ENCODE results near the gene LMLN.

The LMLN gene

DNA sequence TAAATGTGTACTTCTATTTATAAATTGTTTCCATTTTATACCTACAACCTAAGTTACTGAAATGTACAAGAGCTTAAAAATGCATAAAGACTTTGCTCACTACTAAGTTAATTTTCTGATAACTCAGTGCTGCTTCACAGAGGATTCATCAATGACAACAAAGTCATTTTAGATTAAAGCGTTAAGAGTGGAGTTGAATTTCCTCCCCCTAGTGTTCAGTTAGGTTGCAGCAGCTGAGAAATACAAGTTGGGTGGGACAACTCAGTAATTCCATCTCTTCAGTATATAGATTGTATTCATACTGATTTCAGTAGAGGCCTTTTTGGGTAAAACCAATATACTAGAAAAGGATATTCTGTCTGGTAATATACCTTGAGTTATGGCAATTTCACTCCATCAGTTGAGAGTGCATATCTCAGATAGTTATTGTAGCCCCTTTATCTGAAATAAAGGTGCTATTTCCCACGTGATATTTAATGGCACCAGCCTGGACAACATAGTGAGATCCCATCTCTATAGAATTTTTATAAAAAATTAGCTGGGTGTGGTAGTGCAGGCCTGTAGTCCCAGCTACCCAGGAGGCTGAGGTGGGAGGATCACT, 17.0 kb upstream of the LMLN start:
- Histone ChIP-seq H3K36me3 (ENCODE audit: control insufficient read depth in 5 of 5, insufficient read depth in 5 of 5, low read length in 5 of 5) (peaks cover 0 to 14% (median 8%) of the 10 kb centered on the region in 5 donors), H3K9me3 (ENCODE audit: control insufficient read depth in 5 of 5, low read length in 5 of 5) (no peaks in the 10 kb centered on the region), H3K4me1 (ENCODE audit: control insufficient read depth in 5 of 5, insufficient read depth in 5 of 5, low read length in 5 of 5) (no peaks in the 10 kb centered on the region)

GRCh38 chr3:197949191-197949777, 10.7 kb upstream of the LMLN start:
- no peaks in the 10 kb centered on the region for H3K9me3 ChIP-seq (ENCODE audit: control insufficient read depth in 5 of 5, low read length in 5 of 5)
- peaks cover 5 to 48% (median 37%) of the 10 kb centered on the region in 5 donors for H3K4me1 ChIP-seq (ENCODE audit: control insufficient read depth in 5 of 5, insufficient read depth in 5 of 5, low read length in 5 of 5)
- H3K27me3 ChIP-seq (ENCODE audit: control insufficient read depth in 5 of 5, insufficient read depth in 4 of 5, low read length in 5 of 5), result no peaks in the 10 kb centered on the region
- peaks cover 0 to 32% (median 21%) of the 10 kb centered on the region in 5 donors for H3K36me3 ChIP-seq (ENCODE audit: control insufficient read depth in 5 of 5, insufficient read depth in 5 of 5, low read length in 5 of 5)
- H3K9ac ChIP-seq (ENCODE audit: low read length in 5 of 5), result peak overlapping the region; percentile 33 to 85 (median 74)
- peak overlapping the region; percentile 98 for H3K27ac ChIP-seq (ENCODE audit: low read depth, low read length)
- H3K4me3 ChIP-seq (ENCODE audit: low read depth in 1 of 5, low read length in 5 of 5), result peak overlapping the region; percentile 78 to 100 (median 97)

More for the DNA sequence above, 17.0 kb upstream of the LMLN start:
- Histone ChIP-seq H3K27me3 (ENCODE audit: control insufficient read depth in 5 of 5, insufficient read depth in 4 of 5, low read length in 5 of 5) (no peaks in the 10 kb centered on the region), H3K9ac (ENCODE audit: low read length in 5 of 5) (no peak overlapping the region), H3K4me3 (ENCODE audit: low read depth in 1 of 5, low read length in 5 of 5) (no peak overlapping the region), H3K27ac (ENCODE audit: low read depth, low read length) (no peak overlapping the region)

- no peaks in the 10 kb centered on the region for H3K9me3 ChIP-seq (ENCODE audit: control insufficient read depth in 5 of 5, low read length in 5 of 5)
- no peaks in the 10 kb centered on the region for H3K27me3 ChIP-seq (ENCODE audit: control insufficient read depth in 5 of 5, insufficient read depth in 4 of 5, low read length in 5 of 5)
- H3K4me3 ChIP-seq (ENCODE audit: low read depth in 1 of 5, low read length in 5 of 5), result peak within 1 kb of the TSS; percentile 78 to 100 (median 97)
- peaks cover 3 to 39% (median 27%) of the 10 kb centered on the region in 5 donors for H3K36me3 ChIP-seq (ENCODE audit: control insufficient read depth in 5 of 5, insufficient read depth in 5 of 5, low read length in 5 of 5)
- H3K4me1 ChIP-seq (ENCODE audit: control insufficient read depth in 5 of 5, insufficient read depth in 5 of 5, low read length in 5 of 5), result peaks cover 5 to 51% (median 37%) of the 10 kb centered on the region in 5 donors
- peak within 1 kb of the TSS; percentile 98 for H3K27ac ChIP-seq (ENCODE audit: low read depth, low read length)
- peak within 1 kb of the TSS; percentile 68 to 91 (median 85) for H3K9ac ChIP-seq (ENCODE audit: low read length in 5 of 5)
These were observed 10.0 kb upstream of the LMLN start, which contains the start of gene RPL35A for GRCh38 chr3:197949778-197950676. RPL35A (plus strand) TSS chr3:197950190; CDS start chr3:197950968, 778 bp downstream.

DNA sequence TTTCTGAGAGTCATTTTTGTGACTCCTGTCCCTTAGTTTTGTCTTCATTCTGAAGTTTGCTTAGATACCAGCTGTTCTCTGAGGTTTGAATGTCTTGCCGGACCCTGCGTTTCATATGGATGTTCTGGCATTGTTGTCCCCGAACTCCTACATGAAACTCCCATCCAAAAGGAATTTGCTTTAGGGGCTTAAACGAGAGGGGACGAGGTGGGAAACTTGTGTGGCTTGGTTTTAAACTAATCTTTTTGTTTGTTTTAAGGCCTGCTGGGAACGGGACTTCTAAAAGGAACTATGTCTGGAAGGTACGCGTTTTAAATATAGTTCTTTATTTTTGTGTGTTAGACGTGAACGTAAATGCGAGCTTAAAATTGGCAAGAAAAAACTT, 9.3 kb upstream of the LMLN start:
- Histone ChIP-seq H3K4me3 (ENCODE audit: low read depth in 1 of 5, low read length in 5 of 5) (peak overlapping the region; percentile 78 to 100 (median 97)), H3K9ac (ENCODE audit: low read length in 5 of 5) (peak overlapping the region; percentile 68 to 91 (median 85)), H3K9me3 (ENCODE audit: control insufficient read depth in 5 of 5, low read length in 5 of 5) (no peaks in the 10 kb centered on the region), H3K4me1 (ENCODE audit: control insufficient read depth in 5 of 5, insufficient read depth in 5 of 5, low read length in 5 of 5) (peaks cover 5 to 51% (median 37%) of the 10 kb centered on the region in 5 donors), H3K27me3 (ENCODE audit: control insufficient read depth in 5 of 5, insufficient read depth in 4 of 5, low read length in 5 of 5) (no peaks in the 10 kb centered on the region), H3K36me3 (ENCODE audit: control insufficient read depth in 5 of 5, insufficient read depth in 5 of 5, low read length in 5 of 5) (peaks cover 7 to 45% (median 32%) of the 10 kb centered on the region in 5 donors), H3K27ac (ENCODE audit: low read depth, low read length) (peak overlapping the region; percentile 98)

- peaks cover 5 to 51% (median 39%) of the 10 kb centered on the region in 5 donors for H3K4me1 ChIP-seq (ENCODE audit: control insufficient read depth in 5 of 5, insufficient read depth in 5 of 5, low read length in 5 of 5)
- H3K27ac ChIP-seq (ENCODE audit: low read depth, low read length), result peak overlapping the region; percentile 98
- H3K36me3 ChIP-seq (ENCODE audit: control insufficient read depth in 5 of 5, insufficient read depth in 5 of 5, low read length in 5 of 5), result peaks cover 12 to 54% (median 40%) of the 10 kb centered on the region in 5 donors
- peak overlapping the region in 4 of 5 donors; percentile 68 to 90 (median 84) for H3K9ac ChIP-seq (ENCODE audit: low read length in 5 of 5)
- H3K4me3 ChIP-seq (ENCODE audit: low read depth in 1 of 5, low read length in 5 of 5), result peak overlapping the region; percentile 78 to 100 (median 97)
- H3K9me3 ChIP-seq (ENCODE audit: control insufficient read depth in 5 of 5, low read length in 5 of 5), result no peaks in the 10 kb centered on the region
- H3K27me3 ChIP-seq (ENCODE audit: control insufficient read depth in 5 of 5, insufficient read depth in 4 of 5, low read length in 5 of 5), result no peaks in the 10 kb centered on the region
These were observed 8.5 kb upstream of the LMLN start for GRCh38 chr3:197951392-197951990.

GRCh38 chr3:197952440-197952839, 7.6 kb upstream of the LMLN start:
- peaks cover 12 to 56% (median 44%) of the 10 kb centered on the region in 5 donors for H3K36me3 ChIP-seq (ENCODE audit: control insufficient read depth in 5 of 5, insufficient read depth in 5 of 5, low read length in 5 of 5)
- H3K27ac ChIP-seq (ENCODE audit: low read depth, low read length), result peak overlapping the region; percentile 26

GRCh38 chr3:197953325-197953724, 6.7 kb upstream of the LMLN start:
- H3K27ac ChIP-seq (ENCODE audit: low read depth, low read length), result peak overlapping the region; percentile 42
- no peaks in the 10 kb centered on the region for H3K9me3 ChIP-seq (ENCODE audit: control insufficient read depth in 5 of 5, low read length in 5 of 5)
- peak overlapping the region in 3 of 5 donors; percentile 12 to 67 (median 35) for H3K9ac ChIP-seq (ENCODE audit: low read length in 5 of 5)
- peaks cover 12 to 56% (median 44%) of the 10 kb centered on the region in 5 donors for H3K36me3 ChIP-seq (ENCODE audit: control insufficient read depth in 5 of 5, insufficient read depth in 5 of 5, low read length in 5 of 5)
- H3K27me3 ChIP-seq (ENCODE audit: control insufficient read depth in 5 of 5, insufficient read depth in 4 of 5, low read length in 5 of 5), result no peaks in the 10 kb centered on the region
- H3K4me1 ChIP-seq (ENCODE audit: control insufficient read depth in 5 of 5, insufficient read depth in 5 of 5, low read length in 5 of 5), result peaks cover 5 to 67% (median 57%) of the 10 kb centered on the region in 5 donors
- no peak overlapping the region for H3K4me3 ChIP-seq (ENCODE audit: low read depth in 1 of 5, low read length in 5 of 5)

More at GRCh38 chr3:197952440-197952839, 7.6 kb upstream of the LMLN start:
- Histone ChIP-seq H3K4me1 (ENCODE audit: control insufficient read depth in 5 of 5, insufficient read depth in 5 of 5, low read length in 5 of 5) (peaks cover 5 to 60% (median 49%) of the 10 kb centered on the region in 5 donors), H3K9me3 (ENCODE audit: control insufficient read depth in 5 of 5, low read length in 5 of 5) (no peaks in the 10 kb centered on the region), H3K27me3 (ENCODE audit: control insufficient read depth in 5 of 5, insufficient read depth in 4 of 5, low read length in 5 of 5) (no peaks in the 10 kb centered on the region), H3K4me3 (ENCODE audit: low read depth in 1 of 5, low read length in 5 of 5) (no peak overlapping the region), H3K9ac (ENCODE audit: low read length in 5 of 5) (peak overlapping the region in 1 of 5 donors; percentile 53)

DNA sequence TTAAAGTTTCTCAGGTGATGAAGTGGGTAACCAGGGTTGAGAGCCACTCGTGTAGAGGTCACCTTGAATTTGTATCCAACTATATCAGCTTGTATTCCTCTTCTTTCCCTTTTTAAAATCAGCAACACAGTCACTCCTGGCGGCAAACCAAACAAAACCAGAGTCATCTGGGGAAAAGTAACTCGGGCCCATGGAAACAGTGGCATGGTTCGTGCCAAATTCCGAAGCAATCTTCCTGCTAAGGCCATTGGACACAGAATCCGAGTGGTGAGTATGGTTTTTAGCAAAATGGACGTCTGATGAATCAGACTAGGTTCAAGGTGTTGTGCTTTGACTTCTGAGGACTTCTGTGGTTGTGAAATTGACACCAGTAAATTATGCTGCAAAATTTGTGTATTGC, 6.1 kb upstream of the LMLN start:
- peak overlapping the region; percentile 42 for H3K27ac ChIP-seq (ENCODE audit: low read depth, low read length)
- H3K4me1 ChIP-seq (ENCODE audit: control insufficient read depth in 5 of 5, insufficient read depth in 5 of 5, low read length in 5 of 5), result peaks cover 5 to 73% (median 61%) of the 10 kb centered on the region in 5 donors

GRCh38 chr3:197955892-197956477, 4.0 kb upstream of the LMLN start:
- no peak overlapping the region for H3K4me3 ChIP-seq (ENCODE audit: low read depth in 1 of 5, low read length in 5 of 5)
- H3K36me3 ChIP-seq (ENCODE audit: control insufficient read depth in 5 of 5, insufficient read depth in 5 of 5, low read length in 5 of 5), result peaks cover 12 to 56% (median 44%) of the 10 kb centered on the region in 5 donors
- no peaks in the 10 kb centered on the region for H3K27me3 ChIP-seq (ENCODE audit: control insufficient read depth in 5 of 5, insufficient read depth in 4 of 5, low read length in 5 of 5)
- no peak overlapping the region for H3K9ac ChIP-seq (ENCODE audit: low read length in 5 of 5)
- no peak overlapping the region for H3K27ac ChIP-seq (ENCODE audit: low read depth, low read length)
- peaks cover 7 to 77% (median 66%) of the 10 kb centered on the region in 5 donors for H3K4me1 ChIP-seq (ENCODE audit: control insufficient read depth in 5 of 5, insufficient read depth in 5 of 5, low read length in 5 of 5)
- H3K9me3 ChIP-seq (ENCODE audit: control insufficient read depth in 5 of 5, low read length in 5 of 5), result no peaks in the 10 kb centered on the region

More for the DNA sequence above, 6.1 kb upstream of the LMLN start:
- Histone ChIP-seq H3K36me3 (ENCODE audit: control insufficient read depth in 5 of 5, insufficient read depth in 5 of 5, low read length in 5 of 5) (peaks cover 12 to 56% (median 44%) of the 10 kb centered on the region in 5 donors), H3K4me3 (ENCODE audit: low read depth in 1 of 5, low read length in 5 of 5) (no peak overlapping the region), H3K27me3 (ENCODE audit: control insufficient read depth in 5 of 5, insufficient read depth in 4 of 5, low read length in 5 of 5) (no peaks in the 10 kb centered on the region), H3K9ac (ENCODE audit: low read length in 5 of 5) (peak overlapping the region in 2 of 5 donors; percentile 12 to 67), H3K9me3 (ENCODE audit: control insufficient read depth in 5 of 5, low read length in 5 of 5) (no peaks in the 10 kb centered on the region)
